T-helper 2 cell treated with Interferon-gamma antibody and Interleukin-4, amounts not matched to agents 100 ng/mL and 5 ng/mL, for 36 hours (primary cell): ENCODE data around the gene ABHD6. TPM values are rescaled to one million over a fixed set of nuclear protein-coding genes. Genes with fewer than 3 reads are reported as not detected.

Experiments used
- intact Hi-C: fragments of 100-400 bp; cut with micrococcal nuclease; formaldehyde crosslinking; loops from one replicate; pipeline ENCODE4 v1.15.1; 2023
- total RNA-seq: library from RNA; stranded (reverse); gene quantifications from 2 replicates; pipeline ENCODE4 v1.2.3, GENCODE V29; 2022

Gene ABHD6
- total RNA-seq, 1 donor from 2014 or later, result 8.5 TPM

DNA sequence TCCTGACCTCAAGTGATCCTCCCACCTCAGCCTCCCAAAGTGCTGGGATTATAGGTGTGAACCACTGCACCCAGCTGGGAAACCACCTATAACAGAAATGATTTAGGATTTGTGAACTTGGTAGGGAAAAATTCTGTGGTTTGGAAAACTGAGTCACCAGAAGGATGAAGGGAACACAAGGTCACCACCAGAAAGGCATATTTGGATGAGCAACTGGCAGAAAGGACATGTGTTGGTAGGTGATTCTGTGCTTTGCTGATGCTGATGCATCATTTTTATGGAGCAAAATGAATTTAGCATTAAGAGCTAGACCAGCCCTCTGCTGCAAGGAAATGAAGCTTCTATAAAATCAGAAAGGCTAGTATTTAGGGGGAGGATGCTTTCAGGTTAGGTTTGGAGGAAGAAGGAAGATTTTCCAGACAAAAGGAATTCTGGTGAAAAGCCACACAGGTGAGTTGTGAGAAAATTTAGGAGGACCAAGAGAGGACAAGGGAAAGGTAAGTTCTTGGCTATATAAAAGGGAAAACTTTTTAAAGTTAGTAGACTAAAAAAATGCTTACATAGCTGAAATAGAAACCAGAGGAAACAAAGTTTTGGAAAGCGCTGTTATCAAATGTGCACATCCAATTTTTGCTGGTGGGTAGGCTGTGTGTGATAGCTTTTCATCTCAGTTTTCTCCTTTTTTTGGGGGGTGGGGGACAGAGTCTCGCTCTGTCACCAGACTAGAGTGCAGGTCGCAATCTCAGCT, 98.7 kb downstream of the ABHD6 start:
- intact Hi-C loops, result loop anchor here (10.0 kb wide), 1 partner anchor 1112 kb away; the partner anchor contains the start of gene APPL1

DNA sequence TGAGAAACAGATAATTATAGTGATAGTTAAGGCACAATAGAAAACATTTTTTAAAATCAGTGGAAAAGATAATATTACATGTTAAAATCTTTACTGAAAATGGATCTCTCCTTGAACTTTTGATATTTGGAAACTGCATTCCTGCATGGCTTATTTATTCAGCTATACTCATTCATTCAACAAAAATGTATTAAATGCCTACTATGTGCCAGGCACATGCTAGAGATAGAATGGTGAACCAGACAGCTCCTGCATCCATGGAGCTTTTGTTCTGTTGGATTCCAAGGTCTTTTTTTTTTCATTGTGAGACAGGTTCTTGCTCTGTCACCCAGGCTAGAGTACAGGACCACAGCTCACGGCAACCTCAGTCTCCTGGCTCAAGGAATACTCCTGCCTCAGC, 99.6 kb downstream of the ABHD6 start:
- intact Hi-C loops, result loop anchor here (10.0 kb wide), 1 partner anchor 1112 kb away; the partner anchor contains the start of gene APPL1

DNA sequence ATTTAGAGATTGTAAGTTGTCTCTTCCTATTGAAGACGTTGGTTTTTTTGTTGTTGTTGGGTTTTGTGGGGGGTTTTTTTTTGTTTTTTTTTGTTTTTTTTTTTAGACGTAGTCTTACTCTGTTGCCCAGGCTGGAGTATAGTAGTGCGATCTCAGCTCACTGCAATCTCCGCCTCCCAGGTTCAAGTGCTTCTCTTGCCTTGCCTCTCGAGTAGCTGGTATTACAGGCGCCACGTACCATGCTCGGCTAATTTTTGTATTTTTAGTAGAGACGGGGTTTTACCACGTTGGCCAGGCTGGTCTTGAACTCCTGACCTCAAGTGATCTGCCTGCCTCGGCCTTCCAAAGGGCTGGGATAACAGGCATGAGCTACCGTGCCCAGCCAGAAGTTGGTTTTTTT, 101.6 kb downstream of the ABHD6 start:
- intact Hi-C loops, result loop anchor here (10.0 kb wide), 1 partner anchor 1114 kb away; the partner anchor contains the start of gene APPL1

DNA sequence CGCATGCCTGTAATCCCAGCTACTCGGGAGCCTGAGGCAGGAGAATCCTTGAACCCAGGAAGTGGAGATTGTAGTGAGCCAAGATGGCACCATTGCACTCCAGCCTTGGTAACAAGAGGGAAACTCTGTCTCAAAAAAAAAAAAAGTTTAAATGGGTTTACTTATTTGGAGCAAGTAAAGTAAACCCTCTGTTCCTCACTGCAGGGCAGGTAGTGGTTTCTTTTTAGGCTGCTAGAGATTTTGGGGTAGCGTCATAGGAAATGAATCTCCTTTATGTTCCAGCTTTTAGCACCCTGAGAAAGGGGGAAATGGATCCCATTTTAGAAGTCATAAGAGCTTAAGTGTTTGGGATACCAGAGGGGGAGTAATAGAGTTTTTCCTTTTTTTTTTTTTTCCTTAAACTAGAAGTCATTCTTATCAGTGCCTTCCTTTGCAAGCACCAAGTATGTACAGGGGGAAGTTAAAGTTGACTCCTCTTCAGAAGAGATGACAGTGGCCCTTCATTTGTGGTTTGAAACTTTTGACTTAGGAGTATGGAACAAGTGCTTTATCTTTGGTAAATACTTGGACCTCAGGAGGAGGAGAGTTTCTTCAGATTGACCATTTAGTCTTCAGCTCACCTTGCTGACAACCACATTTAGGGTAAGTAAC, 103.1 kb downstream of the ABHD6 start:
- intact Hi-C loops, result no loop called here

DNA sequence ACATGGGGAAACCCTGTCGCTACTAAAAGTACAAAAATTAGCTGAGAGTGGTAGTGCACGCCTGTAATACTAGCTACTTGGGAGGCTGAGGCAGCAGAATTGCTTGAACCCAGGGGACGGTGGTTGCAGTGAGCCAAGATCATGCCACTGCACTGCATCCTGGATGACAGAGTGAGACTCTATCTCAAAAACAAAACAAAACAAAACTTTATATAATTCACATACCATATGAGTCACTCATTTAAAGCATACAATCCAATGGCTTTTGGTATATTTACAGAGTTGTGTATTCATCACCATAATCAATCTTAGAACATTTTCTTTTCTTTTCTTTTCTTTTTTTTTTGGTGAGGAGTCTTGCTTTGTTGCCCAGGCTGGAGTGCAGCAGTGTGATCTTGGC, 103.8 kb downstream of the ABHD6 start:
- intact Hi-C loops, result no loop called here

DNA sequence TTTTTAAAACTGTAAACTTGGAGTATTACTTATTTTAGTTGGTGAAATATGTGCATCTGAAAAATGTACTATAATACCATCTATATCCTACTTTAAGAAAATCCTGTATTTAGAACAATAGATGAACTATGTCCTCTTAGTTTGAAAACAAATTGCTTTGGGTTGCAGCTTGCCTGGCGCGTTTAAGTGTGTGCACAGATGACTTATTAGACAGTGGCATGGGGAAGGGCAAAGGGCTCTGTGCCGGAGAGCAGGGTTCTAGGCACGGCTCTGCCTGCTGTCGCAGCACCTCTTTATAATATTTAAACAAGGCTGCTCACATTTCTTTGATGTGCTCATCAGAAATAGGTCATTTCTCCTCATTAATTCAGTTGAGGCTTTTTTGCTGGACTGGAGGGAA, 105.1 kb downstream of the ABHD6 start:
- intact Hi-C loops, result no loop called here

Other genes starting within 250 kb of the ABHD6 start
- 63.1 and 70.4 TPM in 2 replicates for gene FLNB, start 229.4 kb upstream of the ABHD6 start, total RNA-seq
- gene DNASE1L3, start 26.8 kb upstream of the ABHD6 start, total RNA-seq, result not detected in 2 replicates
- gene RPP14, start 68.5 kb downstream of the ABHD6 start, total RNA-seq, result 16.9 and 18.2 TPM in 2 replicates
- 7.3 and 10.4 TPM in 2 replicates for gene HTD2, start 68.7 kb downstream of the ABHD6 start, total RNA-seq
- 38.2 and 41.3 TPM in 2 replicates for gene PXK, start 95.1 kb downstream of the ABHD6 start, total RNA-seq
- 60.1 and 64.4 TPM in 2 replicates for gene PDHB, start 196.0 kb downstream of the ABHD6 start, total RNA-seq